Endothelial cell of umbilical vein (primary cell): ENCODE data around the gene CFL1. TPM values are rescaled to one million over a fixed set of nuclear protein-coding genes. Genes with fewer than 3 reads are reported as not detected.

Experiments
- BruUV-seq: library from RNA; stranded (reverse); fragments of 400-500 nt; replicated peaks from 2 replicates; lab custom pipeline; 2021; lab: Mats Ljungman, UMichigan
- CTCF ChIA-PET: fragments of 300-600, 350-600 bp; sonication (Branson Sonifier 250); formaldehyde crosslinking; loops from one replicate; lab custom pipeline; 2021; ENCODE audit warnings: antibody characterized with exemption, inconsistent platforms; lab: Charles Lee
- POLR2A ChIA-PET: fragments of 300-600, 350-600 bp; sonication (Branson Sonifier 250); formaldehyde crosslinking; loops from one replicate; lab custom pipeline; 2021; ENCODE audit warnings: antibody characterized with exemption, inconsistent platforms; lab: Charles Lee
- DNase-seq: peaks from one replicate; pipeline ENCODE4 v3.0.0-alpha.2; 2011; ENCODE audit warnings: low read depth, low spot score
- FAIRE-seq: peaks from 2 replicates; lab custom pipeline; 2011; peaks lifted over from hg19 to GRCh38; lab: Jason Lieb, UNC
- H2AFZ ChIP-seq: 2 replicates; pipeline ENCODE4 v1.6.0; 2012; ENCODE audit warnings: low read depth, low read length, control low read depth, inconsistent platforms
- H3K27ac ChIP-seq: 2 replicates; pipeline ENCODE4 v1.5.1; 2011; ENCODE audit warnings: low read depth, mild to moderate bottlenecking, control low read depth, low read length, moderate library complexity; ENCODE audit not compliant: insufficient read depth
- H3K27me3 ChIP-seq, 2 experiments: 2 replicates each; pipeline versions ENCODE4 v1.6.0 to v1.6.1; 2011; ENCODE audit warnings: low read length in 2 of 2, mixed read lengths in 1 of 2; ENCODE audit not compliant: control insufficient read depth in 2 of 2, insufficient read depth in 2 of 2
- H3K36me3 ChIP-seq, 2 experiments: 2 replicates in 1 of 2; 3 replicates in 1 of 2; pipeline ENCODE4 v1.5.1; 2011; ENCODE audit warnings: low read length in 2 of 2, mild to moderate bottlenecking in 1 of 2, moderate library complexity in 1 of 2; ENCODE audit not compliant: control insufficient read depth in 2 of 2, insufficient read depth in 2 of 2; ENCODE audit errors: extremely low read depth in 1 of 2
- H3K4me1 ChIP-seq: 3 replicates; pipeline ENCODE4 v1.5.1; 2011; ENCODE audit warnings: mild to moderate bottlenecking, low read length; ENCODE audit not compliant: control insufficient read depth, insufficient read depth; ENCODE audit errors: extremely low read depth
- H3K4me2 ChIP-seq: 2 replicates; pipeline ENCODE4 v1.6.1; 2011; ENCODE audit warnings: low read length, control low read depth, mixed read lengths; ENCODE audit not compliant: insufficient read depth
- H3K4me3 ChIP-seq, 3 experiments: fragments of 200-600 bp in 1 of 3; sonication (generic), shearing (Covaris generic) in 1 of 3; replicated peaks in 1 of 3; 2 replicates each; pipeline ENCODE4 v1.5.1; 2011 to 2016; ENCODE audit warnings: control low read depth in 3 of 3, low read length in 3 of 3, mild to moderate bottlenecking in 2 of 3, inconsistent platforms in 1 of 3, low read depth in 1 of 3, moderate library complexity in 1 of 3; ENCODE audit not compliant: insufficient read depth in 1 of 3
- H3K79me2 ChIP-seq: 2 replicates; pipeline ENCODE4 v1.6.0; 2012; ENCODE audit warnings: low read length, inconsistent platforms; ENCODE audit not compliant: control insufficient read depth, insufficient read depth
- H3K9ac ChIP-seq: replicated peaks from 2 replicates; pipeline ENCODE3; 2011; ENCODE audit warnings: low read length, control low read depth; ENCODE audit not compliant: insufficient read depth; ENCODE audit errors: extremely low read depth
- H3K9me1 ChIP-seq: replicated peaks from 3 replicates; pipeline ENCODE4 v1.6.0; 2011; ENCODE audit warnings: mild to moderate bottlenecking, low read length; ENCODE audit not compliant: control insufficient read depth, insufficient read depth; ENCODE audit errors: extremely low read depth
- H3K9me3 ChIP-seq: replicated peaks from 2 replicates; pipeline ENCODE4 v1.5.1; 2012; ENCODE audit warnings: low read length, inconsistent platforms; ENCODE audit not compliant: control insufficient read depth, insufficient read depth
- H4K20me1 ChIP-seq: replicated peaks from 2 replicates; pipeline ENCODE3; 2011; ENCODE audit warnings: mild to moderate bottlenecking, low read length; ENCODE audit not compliant: control insufficient read depth, insufficient read depth; ENCODE audit errors: extremely low read depth
- EZH2 ChIP-seq: IDR thresholded peaks from 2 replicates; pipeline ENCODE4 v1.6.1; 2012; ENCODE audit warnings: borderline replicate concordance, low read depth, mild to moderate bottlenecking, moderate library complexity, low read length, inconsistent platforms; ENCODE audit not compliant: severe bottlenecking
- FOS ChIP-seq: IDR thresholded peaks from 2 replicates; pipeline ENCODE4 v1.6.1; 2011; ENCODE audit warnings: mild to moderate bottlenecking, low read length, moderate library complexity, borderline replicate concordance; ENCODE audit not compliant: insufficient read depth
- GATA2 ChIP-seq: IDR thresholded peaks from 2 replicates; pipeline ENCODE4 v1.7.0; 2011; ENCODE audit warnings: low read depth, mild to moderate bottlenecking, moderate library complexity, mixed read lengths, low read length; ENCODE audit not compliant: insufficient read length, insufficient read depth
- JUN ChIP-seq: IDR thresholded peaks from 2 replicates; pipeline ENCODE4 v1.6.1; 2011; ENCODE audit warnings: borderline replicate concordance, low read depth; ENCODE audit not compliant: insufficient read length, insufficient read depth
- MYC ChIP-seq: IDR thresholded peaks from one replicate; pipeline ENCODE4 v1.6.1; 2011; ENCODE audit warnings: mild to moderate bottlenecking, low read depth, low read length
- POLR2A ChIP-seq: IDR thresholded peaks from 2 replicates; pipeline ENCODE4 v1.6.1; 2012; ENCODE audit warnings: low read depth, mild to moderate bottlenecking, control low read depth, low read length
- POLR2AphosphoS5 ChIP-seq: IDR thresholded peaks from 2 replicates; pipeline ENCODE4 v1.6.1; 2012; ENCODE audit warnings: low read depth, mild to moderate bottlenecking, control low read depth, low read length, moderate library complexity; ENCODE audit not compliant: insufficient read depth
- dilution Hi-C: fragments of 300-500 bp; cut with MboI; formaldehyde crosslinking; loops from one replicate; pipeline ENCODE4 v1.15.0; 2019; ENCODE audit warnings: low sequenced_read_pairs; ENCODE audit not compliant: extremely low pct_ligation_motif_present
- intact Hi-C: fragments of 100-400 bp; cut with micrococcal nuclease; formaldehyde crosslinking; loops from one replicate; pipeline ENCODE4 v1.10.0; 2022
- polyA plus RNA-seq, 4 experiments: library from polyadenylated mRNA; depleted of rRNA in 3 of 4; stranded (reverse) in 3 of 4; unstranded in 1 of 4; fragments of >200 nt; gene quantifications; 2 replicates each; pipeline versions ENCODE4 v1.2.1 to v1.2.3, GENCODE V29; 2011 to 2012; ENCODE audit warnings: missing spikeins in 1 of 4
- total RNA-seq: library from RNA; stranded (reverse); gene quantifications from 2 replicates; pipeline ENCODE4 v1.2.3, GENCODE V29; 2021
- TF ChIP-seq, protein P1 (sequence below): IDR thresholded peaks from 2 replicates; pipeline ENCODE4 v1.6.1; 2011; ENCODE audit not compliant: insufficient read depth, insufficient read length

CFL1 gene
- total and polyA plus RNA-seq, 2 donors (not counting 3 experiments of a cell fraction or from before 2014, with no cell fraction given) = 1,844 to 2,403 TPM

DNA sequence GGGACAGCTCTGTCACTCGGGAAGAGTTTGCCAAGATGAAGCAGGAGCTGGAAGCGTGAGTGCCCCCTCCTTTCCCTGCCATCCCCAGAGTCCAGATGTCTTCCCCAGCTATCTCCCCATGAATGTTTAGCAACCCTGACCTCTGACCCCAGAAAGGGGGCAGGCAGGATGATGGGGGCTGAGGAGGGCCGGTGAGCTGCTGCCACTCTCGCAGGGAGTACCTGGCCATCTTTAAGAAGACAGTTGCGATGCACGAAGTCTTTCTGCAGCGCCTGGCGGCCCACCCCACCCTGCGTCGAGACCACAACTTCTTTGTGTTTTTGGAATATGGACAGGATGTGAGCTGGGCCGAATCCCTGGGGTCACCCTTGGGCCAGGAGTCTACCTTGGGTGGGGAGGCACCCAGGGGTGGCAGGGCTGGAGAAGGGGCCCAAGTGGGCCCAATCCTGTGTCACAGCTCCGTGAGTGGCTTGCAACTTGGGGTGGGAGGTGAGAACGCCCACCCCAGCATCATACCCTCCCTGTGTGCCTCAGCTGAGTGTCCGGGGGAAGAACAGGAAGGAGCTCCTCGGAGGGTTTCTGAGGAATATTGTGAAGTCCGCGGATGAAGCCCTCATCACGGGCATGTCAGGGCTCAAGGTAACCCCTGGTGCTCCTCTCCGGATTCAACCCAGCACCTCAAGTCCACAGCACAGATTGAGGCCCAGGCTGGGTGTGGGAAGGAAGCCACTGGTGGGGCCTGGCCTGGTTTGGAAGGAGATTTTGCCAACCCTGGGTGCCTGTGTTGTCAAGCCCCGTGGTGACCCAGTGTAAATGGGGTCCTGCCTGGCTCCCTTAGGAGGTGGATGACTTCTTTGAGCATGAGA is 7.5 kb downstream of the CFL1 start:
- Histone ChIP-seq H3K4me2 (no peak overlapping the region), H2AFZ (no peak overlapping the region), H3K36me3 (peaks cover 25 to 37% of the 10 kb centered on the region in 2 experiments), H4K20me1 (peaks cover 5% of the 10 kb centered on the region), H3K9me3 (no peaks in the 10 kb centered on the region), H3K27ac (no peak overlapping the region), H3K4me1 (peaks cover 2% of the 10 kb centered on the region), H3K9ac (no peak overlapping the region), H3K9me1 (no peaks in the 10 kb centered on the region), H3K79me2 (peaks cover 24% of the 10 kb centered on the region), H3K4me3 (no peak overlapping the region), H3K27me3 (no peaks in the 10 kb centered on the region)
- ChIA-PET CTCF (interaction anchor here (0.9 to 3.7 kb wide), 7 partner anchors 9 to 70 kb away, joined by 3 to 18 read pairs (median 6); partner anchors contain the start of genes AP5B1, FIBP and MUS81), POLR2A (interaction anchor here (0.9 to 1.3 kb wide), 2 partner anchors 9 to 10 kb away, joined by 3 to 4 read pairs; partner anchors contain the start of gene MUS81)
- BruUV-seq = no TSS peak
- no peak for DNase-seq
- FAIRE-seq = no peak
- dilution Hi-C loops (no loop called here), intact Hi-C loops (no loop called here)
- TF ChIP-seq JUN = no peak
- peak; percentile 55 for TF ChIP-seq POLR2AphosphoS5
- TF ChIP-seq FOS = no peak
- no peak for TF ChIP-seq GATA2
- TF ChIP-seq MYC = no peak
- TF ChIP-seq POLR2A = no peak
- TF ChIP-seq, protein P1, sequence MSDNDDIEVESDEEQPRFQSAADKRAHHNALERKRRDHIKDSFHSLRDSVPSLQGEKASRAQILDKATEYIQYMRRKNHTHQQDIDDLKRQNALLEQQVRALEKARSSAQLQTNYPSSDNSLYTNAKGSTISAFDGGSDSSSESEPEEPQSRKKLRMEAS = no peak
- no peak for TF ChIP-seq EZH2
